ENCODE measurements around the gene GDAP1L1.

GDAP1L1 gene

DNA sequence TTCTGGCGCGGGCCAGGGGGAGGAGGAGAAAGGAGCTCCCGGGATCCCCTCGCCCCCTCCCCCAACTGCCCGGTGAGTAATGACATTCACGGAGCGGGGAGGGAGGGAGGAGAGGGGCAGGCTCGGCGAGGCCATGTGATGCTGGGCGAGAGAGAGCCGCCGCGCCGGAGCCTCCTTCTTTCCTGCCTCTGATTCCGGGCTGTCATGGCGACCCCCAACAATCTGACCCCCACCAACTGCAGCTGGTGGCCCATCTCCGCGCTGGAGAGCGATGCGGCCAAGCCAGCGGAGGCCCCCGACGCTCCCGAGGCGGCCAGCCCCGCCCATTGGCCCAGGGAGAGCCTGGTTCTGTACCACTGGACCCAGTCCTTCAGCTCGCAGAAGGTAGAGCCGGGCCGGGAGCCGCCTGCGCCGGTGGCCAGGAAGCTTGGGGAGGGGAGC lies at the start of gene GDAP1L1:
Gene GDAP1L1 (plus strand): TSS at position 178 of the 441 bp plus-strand sequence. CDS start 27 bp downstream, at position 205.
- DNase-seq (ENCODE audit: low read depth in 2 of 3, low spot score in 2 of 3): no peak

DNA sequence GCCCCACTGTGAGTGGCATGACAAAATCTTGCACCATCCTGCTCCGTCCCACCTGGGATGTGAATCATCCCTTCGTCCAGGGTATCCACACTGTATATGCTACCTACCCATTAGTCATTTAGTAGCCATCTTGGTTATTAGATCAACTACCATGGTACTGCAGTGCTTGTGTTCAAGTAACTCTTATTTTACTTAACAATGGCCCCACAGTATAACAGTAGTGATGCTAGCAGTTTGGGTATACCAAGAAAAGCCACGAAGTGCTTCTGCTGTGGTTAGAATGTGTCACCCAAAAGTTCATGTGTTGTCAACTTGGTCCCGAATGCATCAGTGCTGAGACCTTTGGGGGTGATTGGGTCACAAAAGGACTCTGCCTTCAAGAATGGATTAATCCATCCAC lies 48.2 kb upstream of the GDAP1L1 start:
- DNase-seq (ENCODE audit: low read depth in 2 of 3, low spot score in 2 of 3): no peak

DNA sequence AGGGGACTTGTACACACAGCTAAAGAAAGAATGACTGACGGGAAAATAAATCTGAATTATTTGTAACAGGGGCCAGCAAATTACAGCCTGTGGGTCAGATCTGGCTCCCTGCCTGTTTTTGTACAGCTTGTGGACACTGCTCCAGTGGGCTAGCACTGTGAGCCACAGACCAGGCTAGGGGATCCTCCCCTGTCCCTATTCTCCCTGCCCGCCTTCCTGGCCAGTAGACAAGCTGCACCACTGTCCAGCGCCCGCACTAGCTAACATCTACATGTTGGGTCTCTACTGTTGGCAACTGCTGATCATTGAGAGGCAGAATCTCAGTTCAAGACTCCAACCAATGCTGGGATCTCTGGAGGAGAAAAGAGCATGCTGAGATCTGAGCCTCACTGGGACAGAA lies 47.2 kb upstream of the GDAP1L1 start:
- DNase-seq (ENCODE audit: low read depth in 2 of 3, low spot score in 2 of 3): no peak

DNA sequence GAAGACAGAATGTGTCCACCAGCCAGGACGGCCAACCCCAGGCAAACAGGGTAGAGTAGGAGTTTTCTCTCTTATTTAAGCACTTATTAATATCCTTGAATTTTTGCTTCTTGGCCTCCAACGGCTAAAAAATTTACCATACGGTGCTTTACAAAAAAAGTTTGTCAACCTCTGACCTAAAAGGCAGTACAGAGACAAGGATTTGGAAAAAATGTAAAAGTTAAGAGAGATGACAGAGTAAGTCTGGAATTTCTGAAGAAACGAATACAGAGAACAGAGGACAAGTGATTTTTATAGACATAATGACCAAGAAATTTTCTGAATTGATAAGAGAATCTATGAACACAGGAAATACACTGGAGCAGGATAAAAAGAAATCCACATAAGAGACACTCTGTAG lies 46.7 kb upstream of the GDAP1L1 start:
- DNase-seq (ENCODE audit: low read depth in 2 of 3, low spot score in 2 of 3): no peak

DNA sequence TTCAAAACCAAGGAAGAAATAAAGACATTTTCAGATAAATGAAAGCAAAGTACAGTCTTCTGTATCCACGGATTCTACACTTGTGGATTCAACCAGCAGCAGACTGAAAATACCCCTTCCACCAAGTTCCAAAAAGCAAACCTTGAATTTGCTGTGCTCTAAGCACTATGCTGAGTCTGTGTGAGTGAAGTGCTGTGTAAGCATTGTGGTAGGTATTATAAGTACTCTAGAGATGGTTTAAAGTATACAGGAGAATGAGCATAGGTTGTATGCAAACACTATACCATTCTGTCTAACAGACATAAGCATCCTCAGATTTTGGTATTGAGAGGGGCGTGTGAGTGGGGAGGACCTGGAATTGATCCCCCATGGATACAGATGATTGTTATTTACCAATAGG lies 46.1 kb upstream of the GDAP1L1 start:
- no peak for DNase-seq (ENCODE audit: low read depth in 2 of 3, low spot score in 2 of 3)

DNA sequence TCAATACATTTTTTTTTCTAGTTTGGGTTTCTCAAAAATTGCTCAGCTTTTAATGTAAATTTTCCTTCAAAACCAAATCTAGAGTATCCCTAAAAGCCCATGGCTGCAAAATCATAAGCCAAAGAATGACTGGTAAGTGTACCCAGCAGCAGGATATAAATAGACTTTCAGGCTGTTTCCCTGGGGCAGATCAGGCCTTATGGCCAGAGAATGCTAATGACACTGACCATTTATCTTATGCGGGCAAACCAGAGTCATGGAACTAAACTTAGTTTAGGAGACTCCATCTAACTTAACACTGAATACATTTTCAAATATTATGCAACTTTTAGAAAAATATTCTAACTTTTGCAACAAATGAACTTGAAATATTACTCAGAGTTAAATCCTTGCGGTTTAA lies 43.9 kb upstream of the GDAP1L1 start:
- no peak for DNase-seq (ENCODE audit: low read depth in 2 of 3, low spot score in 2 of 3)

DNA sequence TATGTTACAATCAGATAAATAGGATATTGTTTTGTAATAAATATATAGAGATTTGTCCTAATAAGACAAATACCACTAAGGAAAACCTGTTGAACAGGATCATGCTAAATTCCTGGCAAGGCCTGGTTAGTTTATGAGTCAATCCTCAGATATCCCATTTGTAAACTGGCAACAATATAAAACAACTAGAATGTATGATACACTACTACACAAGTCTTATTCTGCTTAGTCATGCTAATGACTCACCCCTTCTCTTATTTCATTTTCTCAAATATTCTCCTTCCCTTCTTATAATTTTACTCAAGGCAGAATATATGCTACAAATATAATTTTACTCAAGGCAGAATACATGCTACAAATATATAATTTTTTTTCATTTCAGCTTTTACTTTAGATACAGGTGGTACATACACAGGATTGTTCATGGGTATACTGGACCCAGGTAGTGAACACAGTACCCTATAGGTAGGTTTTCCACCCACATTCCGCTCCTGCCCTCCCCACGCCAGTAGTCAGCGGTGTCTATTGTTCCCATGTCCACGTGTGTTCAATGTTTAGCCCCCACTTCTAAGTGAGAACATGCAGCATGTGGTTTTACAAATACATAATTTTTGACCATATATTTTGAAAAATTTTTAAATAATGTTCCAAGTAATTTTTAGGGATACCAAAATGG lies 42.8 kb upstream of the GDAP1L1 start:
- no peak for DNase-seq (ENCODE audit: low read depth in 2 of 3, low spot score in 2 of 3)

DNA sequence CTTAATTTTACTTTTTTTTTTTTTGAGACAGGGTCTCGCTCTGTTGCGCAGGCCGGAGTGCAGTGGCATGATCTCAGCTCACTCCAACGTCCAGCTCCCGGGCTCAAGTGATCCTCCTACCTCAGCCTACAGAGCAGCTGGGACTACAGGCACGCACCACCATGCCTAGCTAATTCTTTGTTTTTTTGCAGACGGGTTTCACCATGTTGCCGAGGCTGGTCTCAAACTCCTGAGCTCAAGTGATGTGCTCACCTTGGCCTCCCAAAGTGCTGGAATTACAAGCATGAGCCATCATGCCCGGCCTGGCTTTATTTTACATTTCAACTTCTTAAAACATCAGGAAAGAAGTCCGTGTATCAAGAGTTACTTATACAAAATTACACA lies 42.3 kb upstream of the GDAP1L1 start:
- no peak for DNase-seq (ENCODE audit: low read depth in 2 of 3, low spot score in 2 of 3)

DNA sequence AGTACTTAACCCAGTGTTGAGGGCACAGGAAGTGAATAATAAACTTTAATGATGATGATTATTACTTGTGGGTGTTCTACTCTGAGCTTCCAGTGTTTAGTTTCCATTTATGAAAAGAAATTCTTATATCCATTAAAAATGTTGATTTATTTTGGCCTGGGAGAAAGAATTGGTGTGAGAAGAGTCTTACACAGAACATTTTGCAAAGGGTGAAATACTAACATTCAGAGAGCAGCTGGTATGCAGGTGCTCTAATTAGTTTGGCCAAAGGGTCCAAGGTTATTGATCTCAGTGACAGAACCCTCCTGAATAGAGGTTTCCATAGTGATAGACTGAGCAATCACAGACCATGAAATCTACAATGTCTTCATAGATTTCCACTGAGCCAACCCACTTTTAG lies 41.0 kb upstream of the GDAP1L1 start:
- DNase-seq (ENCODE audit: low read depth in 2 of 3, low spot score in 2 of 3): no peak

DNA sequence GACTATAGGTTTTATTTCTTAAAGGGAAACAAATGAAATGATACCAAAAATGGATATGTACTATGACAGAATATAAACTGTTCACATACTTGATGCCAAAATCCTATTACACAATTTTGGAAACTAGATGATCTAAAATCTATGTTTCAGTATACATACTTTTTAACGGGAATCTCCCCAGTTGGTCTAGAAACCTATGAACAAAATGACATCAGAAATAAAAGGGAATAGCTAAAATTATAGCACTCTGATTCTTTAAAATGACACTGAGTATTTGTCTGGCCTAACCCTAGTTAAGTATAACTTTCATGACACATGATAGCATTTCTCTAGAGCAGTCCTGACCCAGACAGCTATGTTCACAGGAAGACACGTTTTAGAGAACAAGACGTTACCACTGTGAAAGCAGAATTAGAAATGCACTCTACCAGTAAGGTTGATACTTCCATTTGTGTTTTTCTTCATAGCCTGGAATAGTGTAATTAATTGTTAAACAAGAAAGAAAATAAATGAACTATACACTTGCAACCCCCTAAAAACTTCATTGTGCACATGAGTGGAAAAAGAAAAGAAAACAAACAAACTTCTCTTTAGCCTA lies 39.9 kb upstream of the GDAP1L1 start:
- DNase-seq (ENCODE audit: low read depth in 2 of 3, low spot score in 2 of 3): no peak

DNA sequence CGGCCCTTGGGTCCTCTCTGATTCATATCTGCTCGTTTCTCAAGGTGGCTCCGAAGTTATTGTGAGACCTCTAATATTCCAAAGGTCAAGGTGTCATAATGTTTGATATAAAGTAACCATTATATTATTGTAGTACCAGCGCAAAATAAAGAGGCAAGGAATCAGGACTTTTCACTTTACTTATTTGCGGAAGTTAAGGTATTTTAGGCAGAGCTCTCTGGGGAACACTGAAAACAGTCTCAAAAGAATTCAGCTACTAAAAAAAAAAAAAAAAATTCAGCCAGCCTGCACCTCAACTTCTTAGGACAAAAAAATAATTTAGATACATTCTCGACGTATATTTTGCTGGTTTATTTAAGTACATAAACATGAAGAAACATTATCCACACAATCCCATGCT lies 38.9 kb upstream of the GDAP1L1 start:
- no peak for DNase-seq (ENCODE audit: low read depth in 2 of 3, low spot score in 2 of 3)

DNA sequence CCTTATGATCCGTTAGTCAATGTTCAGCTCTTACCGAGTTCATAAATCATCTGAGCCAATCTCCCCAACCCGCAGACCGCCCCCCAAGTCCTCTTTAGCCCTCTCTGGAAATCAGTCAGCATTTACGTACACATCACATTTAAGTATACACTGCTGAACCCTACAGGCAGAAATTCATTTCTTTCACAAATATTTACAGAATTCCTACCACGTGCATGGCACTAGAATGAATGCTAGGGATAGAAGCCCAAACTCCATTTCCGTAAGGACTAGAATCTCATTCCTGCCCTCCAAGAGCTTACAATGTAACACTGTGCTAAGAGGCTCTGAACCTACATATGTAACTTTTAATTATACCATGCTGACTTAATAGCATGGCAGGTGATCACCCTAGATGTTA lies 38.3 kb upstream of the GDAP1L1 start:
- DNase-seq (ENCODE audit: low read depth in 2 of 3, low spot score in 2 of 3): no peak

DNA sequence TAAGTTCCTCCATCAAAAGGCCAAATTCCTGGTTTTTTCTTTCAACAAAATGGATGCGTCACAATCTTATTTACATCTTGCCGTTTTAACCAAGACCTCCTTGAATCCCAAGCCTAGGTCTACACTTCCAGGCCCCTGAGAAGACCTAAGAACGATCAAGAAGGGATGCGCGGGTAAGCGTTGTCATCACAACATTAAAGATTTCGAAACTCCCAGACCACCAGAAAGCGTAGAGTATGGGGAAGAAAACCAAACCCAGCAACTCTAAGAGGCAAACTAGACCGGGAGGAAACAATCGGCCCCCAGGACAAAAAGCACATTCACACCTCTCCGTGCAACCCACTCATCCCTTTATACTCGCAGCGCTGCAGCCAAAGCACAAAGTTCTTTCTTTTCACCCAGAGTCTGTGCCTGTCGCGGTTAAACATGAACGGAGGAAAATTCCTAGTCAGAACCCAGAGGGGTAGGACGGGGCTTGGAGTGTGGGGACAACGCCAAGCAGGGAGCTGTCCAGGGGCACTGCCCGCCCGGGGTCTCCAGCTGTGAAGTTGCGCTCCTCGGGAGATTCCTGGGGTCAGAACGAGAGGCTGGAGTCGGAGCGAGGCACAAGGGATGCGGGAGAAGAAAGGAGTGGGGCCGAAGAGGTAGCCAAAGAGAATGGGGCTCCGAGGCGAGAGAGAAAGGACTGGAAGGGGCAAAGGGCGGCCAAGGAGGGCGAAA lies 37.3 kb upstream of the GDAP1L1 start:
- no peak for DNase-seq (ENCODE audit: low read depth in 2 of 3, low spot score in 2 of 3)

DNA sequence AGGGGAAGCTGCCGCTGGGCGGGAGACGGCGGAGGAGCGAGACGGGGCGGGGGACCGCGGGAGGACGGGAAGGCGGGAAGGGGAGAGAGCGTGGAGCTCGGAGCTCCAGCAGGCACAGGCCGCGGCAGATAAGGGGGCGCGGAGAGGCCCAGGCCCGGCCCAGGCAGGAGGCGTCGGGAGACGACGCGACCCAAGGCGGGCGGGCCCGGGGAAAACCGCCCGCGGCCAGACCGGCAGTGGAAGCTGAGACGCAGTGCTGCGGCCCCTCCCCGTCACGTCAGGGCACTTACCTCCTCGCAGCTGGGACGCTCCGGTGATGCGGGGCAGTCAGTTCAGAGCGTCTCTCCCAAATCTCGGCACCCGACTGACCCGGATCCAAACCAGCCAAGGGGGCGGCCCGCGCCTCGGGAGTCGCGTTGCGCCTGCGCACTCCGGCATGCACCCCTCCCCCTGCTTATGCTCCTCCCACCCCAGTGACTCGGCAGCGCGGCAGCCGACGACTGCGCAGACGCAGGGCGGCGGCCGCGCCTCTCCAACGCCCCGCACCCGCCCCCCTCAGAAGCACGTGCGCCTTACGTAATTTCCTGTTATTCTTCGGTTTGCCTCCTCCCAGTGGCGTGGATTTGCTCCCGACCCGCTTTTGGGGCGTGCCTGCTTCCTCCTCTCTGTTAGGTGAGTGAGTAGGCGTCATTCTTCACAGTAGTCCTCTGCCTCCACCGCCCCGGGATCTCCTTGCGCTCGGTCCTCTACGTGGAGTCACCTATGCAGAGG lies 36.5 kb upstream of the GDAP1L1 start, which contains the start of gene OSER1:
Gene OSER1 (minus strand): TSS at position 366 of the 771 bp plus-strand sequence. CDS start 3,814 bp downstream, outside the sequence.
- peak; percentile 93 to 97 (median 95) for DNase-seq (ENCODE audit: low read depth in 2 of 3, low spot score in 2 of 3)

DNA sequence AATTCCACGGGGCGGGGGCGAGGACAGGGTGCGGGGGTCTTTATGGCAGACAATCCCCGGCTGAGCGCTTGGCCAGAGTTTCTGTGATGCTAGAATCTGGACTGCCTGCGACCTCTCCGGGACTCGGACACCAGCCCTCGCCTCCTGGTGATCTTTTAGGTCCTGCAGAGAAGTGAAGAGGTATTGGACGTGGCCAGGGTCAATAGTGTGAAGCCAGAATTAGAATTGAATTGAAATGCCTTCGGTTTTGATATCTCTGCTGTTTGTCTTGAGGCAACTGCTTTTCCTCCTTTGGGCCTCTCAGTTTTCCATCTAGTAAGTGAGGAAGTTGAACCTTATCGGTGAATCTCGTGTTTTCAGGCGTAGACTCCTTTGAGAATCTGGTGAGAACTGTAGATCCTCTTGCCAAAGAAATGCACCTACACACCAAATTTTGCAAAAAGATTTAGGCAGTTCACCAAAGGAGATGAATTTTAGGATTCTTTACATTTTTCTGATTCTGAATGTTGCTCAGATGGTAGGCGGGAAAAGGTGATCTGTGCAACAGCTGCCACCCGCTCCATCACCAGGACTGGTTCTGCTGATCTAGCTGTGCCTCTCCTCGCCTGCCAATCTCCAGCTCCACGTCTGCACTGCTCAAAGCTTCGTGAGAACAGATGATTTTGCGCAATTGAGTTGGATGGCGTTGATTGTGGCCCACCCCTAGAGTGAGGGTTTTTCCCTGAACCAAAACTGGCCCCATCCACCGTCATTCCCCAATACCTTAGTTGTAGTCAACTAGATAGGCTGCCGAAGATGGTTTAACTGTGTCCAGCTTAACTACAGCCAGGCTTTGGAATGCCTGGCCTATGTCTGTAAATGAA lies 35.7 kb upstream of the GDAP1L1 start:
- no peak for DNase-seq (ENCODE audit: low read depth in 2 of 3, low spot score in 2 of 3)

DNA sequence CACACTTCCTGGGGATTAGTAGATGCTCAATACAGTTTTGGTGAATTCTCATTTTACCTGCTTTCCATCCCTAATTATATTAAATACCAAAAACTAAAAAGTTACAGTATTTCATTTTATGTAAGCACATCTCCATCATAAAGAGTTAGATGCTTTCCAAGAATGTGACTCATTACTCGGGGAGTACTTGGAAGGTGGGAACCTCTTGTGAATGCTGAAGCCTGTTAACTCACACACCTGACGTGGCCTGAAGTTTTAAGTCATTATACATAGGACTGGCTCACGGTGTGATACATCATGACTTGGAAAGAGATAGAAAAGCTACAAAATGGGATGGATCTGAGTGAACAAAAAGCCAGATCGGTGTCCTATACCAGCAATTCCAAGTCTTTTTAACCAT lies 34.3 kb upstream of the GDAP1L1 start:
- no peak for DNase-seq (ENCODE audit: low read depth in 2 of 3, low spot score in 2 of 3)

DNA sequence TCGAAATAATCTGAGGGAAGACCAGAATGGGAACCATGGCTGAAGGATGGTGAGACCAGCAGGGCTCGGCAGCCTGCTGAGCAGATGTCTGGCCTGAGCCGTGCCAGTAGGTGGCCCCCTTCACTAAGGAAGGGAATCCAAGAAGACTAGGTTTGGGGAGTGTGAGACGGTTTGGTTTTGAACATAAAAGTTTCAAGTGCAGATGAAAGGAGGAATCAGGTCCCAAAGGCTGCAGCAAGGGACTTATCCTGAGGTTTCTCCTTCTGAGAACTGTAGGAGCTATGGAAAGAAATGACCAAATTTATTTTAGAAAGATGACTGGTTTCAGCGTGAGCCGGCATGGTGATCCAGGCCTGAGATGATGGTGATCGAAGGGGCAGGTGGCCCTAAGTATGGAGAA lies 32.0 kb upstream of the GDAP1L1 start:
- peak; percentile 23 to 40 (median 30) for DNase-seq (ENCODE audit: low read depth in 2 of 3, low spot score in 2 of 3)

DNA sequence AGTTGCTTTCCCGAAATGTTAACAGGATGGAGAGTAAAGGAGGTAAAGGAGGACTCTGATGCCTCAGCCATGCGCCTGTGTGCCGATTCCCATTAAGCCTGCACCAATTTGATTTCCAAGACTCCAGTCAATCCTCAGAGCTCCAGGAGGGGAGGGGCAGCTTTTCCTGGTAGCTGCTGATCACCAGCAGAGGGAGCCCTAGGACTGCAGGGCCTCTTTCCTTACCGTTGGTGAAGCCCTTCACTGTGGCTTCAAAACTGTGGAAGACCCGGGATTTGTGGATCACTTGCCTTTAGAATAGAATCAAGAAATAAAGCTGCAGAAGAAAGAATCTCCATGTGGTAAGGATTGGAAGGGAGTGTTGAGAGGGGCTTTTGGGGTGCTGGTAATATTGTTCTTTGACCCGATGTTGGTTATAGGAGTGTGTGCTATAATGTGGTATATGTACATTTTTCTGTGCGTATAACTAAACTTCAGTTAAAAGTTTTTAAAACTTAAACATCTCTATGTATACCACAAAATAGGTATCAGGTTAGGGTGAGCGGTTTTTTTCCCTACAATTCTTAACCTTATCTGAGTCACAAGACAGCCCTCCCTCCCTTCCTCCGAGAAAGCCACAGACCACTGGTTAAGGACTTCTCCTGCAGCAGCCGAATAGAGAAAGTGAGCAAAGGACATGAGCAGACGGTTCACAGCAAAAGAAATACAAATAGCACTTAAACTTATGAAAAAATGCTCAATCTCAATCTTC lies 29.6 kb upstream of the GDAP1L1 start:
- peak in 1 of 3 experiments; percentile 44 for DNase-seq (ENCODE audit: low read depth in 2 of 3, low spot score in 2 of 3)

DNA sequence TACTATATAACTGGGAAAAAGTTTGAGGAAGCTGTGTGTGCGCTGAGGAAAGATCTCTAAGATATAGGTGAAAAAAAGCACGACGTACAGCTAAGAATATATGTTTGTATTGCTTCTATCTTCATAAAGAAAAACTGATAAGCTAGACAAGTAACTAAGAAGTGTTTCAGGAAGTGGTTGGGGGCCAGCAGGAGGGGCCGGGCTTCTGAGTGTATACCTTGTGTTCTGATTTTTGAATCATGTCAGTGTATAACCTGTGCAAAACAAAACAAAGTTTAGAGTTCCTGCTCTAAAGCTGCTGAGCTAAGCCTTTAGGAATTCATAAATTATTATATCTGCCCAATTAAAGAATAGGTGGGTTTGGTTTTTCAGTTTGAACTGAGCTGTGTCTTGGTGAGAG lies 28.7 kb upstream of the GDAP1L1 start:
- no peak for DNase-seq (ENCODE audit: low read depth in 2 of 3, low spot score in 2 of 3)

DNA sequence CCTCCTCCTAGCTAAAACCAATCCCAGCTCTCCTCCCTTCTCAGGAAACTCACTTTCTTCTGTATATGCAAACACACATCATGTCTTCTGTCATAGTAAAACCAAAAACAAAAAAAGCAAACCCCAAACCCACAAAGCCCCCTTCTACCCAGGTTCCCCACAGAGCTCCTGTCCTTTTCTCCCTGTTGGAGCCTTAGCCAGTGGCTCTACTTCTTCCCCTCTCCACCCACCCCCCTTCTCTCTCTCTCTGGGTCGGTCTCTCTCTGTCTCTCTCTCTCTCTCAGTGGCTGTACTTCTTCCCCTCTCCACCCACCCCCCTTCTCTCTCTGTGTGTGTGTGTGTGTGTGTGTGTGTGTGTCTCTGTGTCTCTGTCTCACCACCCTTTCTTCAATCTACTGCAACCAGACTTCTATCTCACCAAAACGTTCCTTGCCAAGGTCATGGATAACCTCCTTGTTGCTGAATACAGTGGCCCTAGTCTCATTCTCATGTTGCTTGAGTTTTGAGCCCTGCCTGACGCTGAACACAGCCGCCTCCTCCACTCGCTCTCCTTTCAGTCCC lies 27.9 kb upstream of the GDAP1L1 start:
- DNase-seq (ENCODE audit: low read depth in 2 of 3, low spot score in 2 of 3): no peak
